ENCODE measurements around the gene KCNQ4.
A peak's percentile ranks its signal among the peaks of the same experiment; 100 is the strongest.

Gene KCNQ4

GRCh38 chr1:40844079-40844478 is 60.5 kb downstream of the KCNQ4 start:
- DNase-seq: no peak

- no peak for DNase-seq
Measured at GRCh38 chr1:40844887-40845878, 61.6 kb downstream of the KCNQ4 start.

GRCh38 chr1:40845895-40846294 is 62.3 kb downstream of the KCNQ4 start:
- no peak for DNase-seq

GRCh38 chr1:40847023-40847745 is 63.6 kb downstream of the KCNQ4 start:
- peak; percentile 16 for DNase-seq

- DNase-seq: peak; percentile 44
Measured at GRCh38 chr1:40848530-40849189, 65.1 kb downstream of the KCNQ4 start.

- DNase-seq: peak; percentile 25
Measured at GRCh38 chr1:40849801-40850592, 66.4 kb downstream of the KCNQ4 start.

- no peak for DNase-seq
Measured at GRCh38 chr1:40851643-40852042, 68.1 kb downstream of the KCNQ4 start.

GRCh38 chr1:40853113-40853884 is 69.7 kb downstream of the KCNQ4 start:
- DNase-seq: no peak

- no peak for DNase-seq
Measured at GRCh38 chr1:40853885-40854170, 70.2 kb downstream of the KCNQ4 start.

- DNase-seq: no peak
Measured at GRCh38 chr1:40855513-40855912, 71.9 kb downstream of the KCNQ4 start.

GRCh38 chr1:40856116-40856515 is 72.5 kb downstream of the KCNQ4 start:
- DNase-seq: no peak

- DNase-seq: no peak
Measured at GRCh38 chr1:40856656-40857302, 73.2 kb downstream of the KCNQ4 start.

GRCh38 chr1:40857737-40858136 is 74.2 kb downstream of the KCNQ4 start:
- DNase-seq: no peak

- DNase-seq: no peak
Measured at GRCh38 chr1:40858856-40859416, 75.3 kb downstream of the KCNQ4 start.

GRCh38 chr1:40860706-40861223 is 77.2 kb downstream of the KCNQ4 start:
- DNase-seq: no peak

- DNase-seq: peak; percentile 9
Measured at GRCh38 chr1:40861224-40862003, 77.8 kb downstream of the KCNQ4 start.

GRCh38 chr1:40862008-40862863 is 78.6 kb downstream of the KCNQ4 start, which contains the start of gene CITED4:
Gene CITED4, minus strand, starts transcription at chr1:40862363. Its CDS starts 236 bp downstream, at chr1:40862127.
- DNase-seq: peak; percentile 84

GRCh38 chr1:40868051-40868723 is 84.6 kb downstream of the KCNQ4 start:
- DNase-seq: peak; percentile 82
